HEK293 (cell line): Measurements from ENCODE around the gene RND2.

Source experiments
- CTCF ChIP-seq: fragments of 450-650 bp; formaldehyde crosslinking; IDR thresholded peaks from 2 replicates; pipeline ENCODE4 v1.5.1; 2016; ENCODE audit warnings: missing biosample characterization, missing genetic modification characterization
- REST ChIP-seq: fragments of 450-650 bp; formaldehyde crosslinking; IDR thresholded peaks from 2 replicates; pipeline ENCODE4 v1.5.1; 2016; ENCODE audit warnings: missing biosample characterization, missing genetic modification characterization
- ZNF114 ChIP-seq: fragments of 450-650 bp; formaldehyde crosslinking; IDR thresholded peaks from 2 replicates; pipeline ENCODE4 v1.5.0; 2017; ENCODE audit warnings: missing biosample characterization, missing genetic modification characterization
- ZNF394 ChIP-seq: fragments of 450-650 bp; formaldehyde crosslinking; IDR thresholded peaks from 2 replicates; pipeline ENCODE4 v1.5.1; 2016; ENCODE audit warnings: missing biosample characterization, missing genetic modification characterization, mild to moderate bottlenecking, moderate library complexity, borderline replicate concordance
- ZNF423 ChIP-seq: fragments of 450-650 bp; formaldehyde crosslinking; IDR thresholded peaks from 2 replicates; pipeline ENCODE4 v1.5.1; 2016; ENCODE audit warnings: missing biosample characterization, missing genetic modification characterization
- ZNF777 ChIP-seq: fragments of 450-650 bp; formaldehyde crosslinking; IDR thresholded peaks from 2 replicates; pipeline ENCODE4 v1.5.1; 2017; ENCODE audit warnings: missing biosample characterization, missing genetic modification characterization, borderline replicate concordance

GRCh38 chr17:43030137-43030767 lies 5.2 kb downstream of the RND2 start:
- TF ChIP-seq CTCF (no peak), ZNF394 (tag by site-specific recombination) (no peak), REST (tag by site-specific recombination) (no peak), ZNF777 (no peak), ZNF114 (no peak), ZNF423 (tag by site-specific recombination) (no peak)
